RPMI7951 (cell line): ENCODE data around the gene SCAMP1. TPM values are rescaled to one million over a fixed set of nuclear protein-coding genes. Genes with fewer than 3 reads are reported as not detected.
"Not testable (repeated sequence)": the region's sequence is repeated elsewhere in the genome, so short reads cannot be mapped to it uniquely, and the experiment has no call there.

Source experiments
- DNase-seq: peaks from one replicate; pipeline ENCODE4 v3.0.0-alpha.2; 2012; ENCODE audit warnings: low read depth
- total RNA-seq: library from RNA; depleted of rRNA; stranded (reverse); fragments of >200 nt; shearing (Covaris generic); gene quantifications from 2 replicates; pipeline ENCODE4 v1.2.3, GENCODE V29; 2014; rRNA removed

The SCAMP1 gene, protein sequence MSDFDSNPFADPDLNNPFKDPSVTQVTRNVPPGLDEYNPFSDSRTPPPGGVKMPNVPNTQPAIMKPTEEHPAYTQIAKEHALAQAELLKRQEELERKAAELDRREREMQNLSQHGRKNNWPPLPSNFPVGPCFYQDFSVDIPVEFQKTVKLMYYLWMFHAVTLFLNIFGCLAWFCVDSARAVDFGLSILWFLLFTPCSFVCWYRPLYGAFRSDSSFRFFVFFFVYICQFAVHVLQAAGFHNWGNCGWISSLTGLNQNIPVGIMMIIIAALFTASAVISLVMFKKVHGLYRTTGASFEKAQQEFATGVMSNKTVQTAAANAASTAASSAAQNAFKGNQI
- 51.8 and 53.6 TPM in 2 replicates for total RNA-seq

GRCh38 chr5:78359831-78360673, at the start of gene SCAMP1:
SCAMP1 (plus strand) TSS chr5:78360617; CDS start chr5:78360672, 55 bp downstream.
- peak; percentile 87 for DNase-seq

GRCh38 chr5:78317515-78317914, 42.9 kb upstream of the SCAMP1 start:
- DNase-seq: no peak

DNA sequence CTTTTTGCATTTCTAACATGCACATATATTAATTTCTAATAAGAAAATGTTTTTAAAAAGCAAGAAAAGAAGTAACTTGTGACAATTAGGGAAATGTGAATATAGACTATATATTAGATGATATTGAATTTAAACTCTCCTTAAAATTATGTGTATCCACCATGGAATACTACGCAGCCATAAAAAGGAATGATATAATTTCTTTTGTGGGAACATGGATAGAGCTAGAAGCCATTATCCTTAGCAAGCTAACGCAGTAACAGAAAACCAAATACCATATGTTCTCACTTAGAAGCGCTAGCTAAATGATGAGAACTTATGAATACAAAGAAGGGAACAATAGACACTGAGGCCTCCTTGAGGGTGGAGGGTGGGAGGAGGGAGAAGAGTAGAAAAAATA, 42.1 kb upstream of the SCAMP1 start:
- DNase-seq: no peak

- DNase-seq: peak; percentile 25
Observed at GRCh38 chr5:78320401-78320800, 40.0 kb upstream of the SCAMP1 start.

DNA sequence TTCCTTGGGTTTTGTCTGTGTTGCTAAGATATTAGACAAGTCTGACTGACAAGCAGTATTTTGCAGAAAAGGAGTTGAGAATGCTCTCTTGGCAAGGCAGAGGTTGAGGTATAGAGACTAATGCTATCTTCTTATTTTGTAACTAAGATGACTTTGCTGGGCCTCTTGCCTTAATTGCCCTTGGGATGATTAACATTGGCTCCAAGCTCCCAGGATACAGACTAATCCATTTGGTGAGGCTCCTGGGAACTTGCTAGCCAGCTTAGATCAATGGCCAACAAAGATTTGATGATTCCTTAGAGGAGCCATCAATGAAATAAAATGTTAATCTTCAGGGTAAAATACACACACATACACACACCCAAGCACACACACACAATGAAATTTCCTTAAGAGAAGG, 37.2 kb upstream of the SCAMP1 start:
- no peak for DNase-seq

GRCh38 chr5:78326930-78327329, 33.5 kb upstream of the SCAMP1 start:
- no peak for DNase-seq

- DNase-seq: no peak
Observed at GRCh38 chr5:78327761-78328510, 32.5 kb upstream of the SCAMP1 start.

DNA sequence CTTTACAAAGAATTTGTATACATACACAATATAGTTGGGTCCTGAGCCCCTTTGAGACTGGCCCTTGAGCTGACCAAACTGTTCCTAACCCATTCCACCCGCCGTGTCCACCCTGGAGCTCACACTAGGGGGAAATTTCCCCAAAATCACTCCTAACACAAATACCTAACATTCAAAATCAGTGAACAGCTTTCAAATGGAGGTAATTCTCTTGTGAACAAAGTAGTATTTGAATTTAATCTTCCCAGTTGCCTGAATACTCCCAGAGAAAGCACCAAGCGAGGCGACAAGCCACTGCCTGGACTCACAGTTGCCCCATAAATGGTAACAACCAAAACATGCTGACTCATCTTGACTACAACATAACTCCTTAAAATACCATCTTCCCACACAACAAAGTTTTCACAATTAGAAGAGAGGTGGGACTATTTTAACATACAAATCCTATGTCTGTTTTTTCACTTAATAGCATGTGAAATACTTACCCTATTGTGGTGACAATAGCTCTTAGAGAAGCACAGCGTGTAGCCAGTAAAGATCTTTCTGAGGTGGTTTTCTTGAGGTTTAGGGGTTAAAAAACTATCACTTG, 31.7 kb upstream of the SCAMP1 start:
- DNase-seq: peak; percentile 25

GRCh38 chr5:78331523-78332080, 28.8 kb upstream of the SCAMP1 start:
- DNase-seq: no peak

DNA sequence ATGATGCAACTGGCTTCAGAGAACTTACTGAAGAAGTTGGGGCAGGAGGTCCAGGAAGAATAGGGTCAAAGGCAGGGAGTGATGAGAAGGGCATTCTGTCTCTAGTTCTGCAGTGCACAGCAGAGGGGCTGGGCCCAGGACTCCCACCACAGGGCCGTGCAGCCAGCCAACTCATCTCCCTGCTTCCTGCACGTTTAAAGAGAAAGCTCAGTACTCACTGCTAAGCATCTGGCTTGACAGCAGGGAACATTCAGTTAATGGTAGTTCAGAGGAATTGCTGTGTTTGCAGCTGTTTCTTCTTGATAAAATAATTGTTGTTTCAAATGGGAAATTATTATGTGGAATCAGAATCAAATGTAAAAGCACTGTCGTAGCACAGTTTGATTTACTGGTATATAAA, 25.6 kb upstream of the SCAMP1 start:
- no peak for DNase-seq

GRCh38 chr5:78335976-78336375, 24.4 kb upstream of the SCAMP1 start:
- no peak for DNase-seq

DNA sequence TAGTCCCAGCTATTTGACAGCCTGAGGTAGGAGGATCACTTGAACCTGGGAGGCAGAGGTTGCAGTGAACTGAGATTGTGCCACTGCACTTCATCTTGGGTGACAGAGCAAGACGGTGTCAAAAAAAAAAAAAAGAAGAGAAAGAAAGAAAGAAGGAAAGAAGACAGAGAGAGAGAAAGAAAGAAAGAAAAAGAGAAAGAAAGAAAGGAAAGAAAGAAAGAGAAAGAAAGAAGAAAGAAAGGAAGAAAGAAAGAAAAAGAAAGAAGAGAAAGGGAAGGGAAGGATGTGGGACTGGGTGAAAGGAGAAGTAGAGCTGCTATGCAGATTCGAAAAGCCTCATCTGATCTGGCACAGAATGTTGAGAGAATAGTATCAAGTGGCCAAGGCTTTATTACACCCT, 23.7 kb upstream of the SCAMP1 start:
- DNase-seq: no peak

GRCh38 chr5:78339617-78340436, 20.6 kb upstream of the SCAMP1 start:
- DNase-seq: no peak

GRCh38 chr5:78341440-78341839, 19.0 kb upstream of the SCAMP1 start:
- DNase-seq: no peak

DNA sequence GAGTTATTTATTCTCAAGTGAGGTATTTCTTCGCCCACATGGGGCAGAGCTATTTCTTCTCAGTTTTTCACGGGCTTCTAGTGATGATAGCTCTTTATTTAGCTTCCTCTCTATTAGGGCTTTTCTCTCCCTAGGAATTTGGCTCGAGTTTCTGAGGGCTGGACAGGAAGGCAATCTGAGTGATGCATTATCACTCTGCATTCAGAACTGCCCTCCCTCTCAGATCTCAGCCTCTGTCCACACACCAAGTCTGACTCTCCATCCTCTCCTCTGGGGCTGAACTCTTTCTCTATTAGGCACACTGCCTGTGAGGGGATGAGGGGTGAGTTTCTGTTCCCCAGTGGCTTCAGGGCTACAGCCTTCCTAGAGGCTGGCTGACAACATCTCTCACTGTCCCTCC, 14.9 kb upstream of the SCAMP1 start:
- no peak for DNase-seq

DNA sequence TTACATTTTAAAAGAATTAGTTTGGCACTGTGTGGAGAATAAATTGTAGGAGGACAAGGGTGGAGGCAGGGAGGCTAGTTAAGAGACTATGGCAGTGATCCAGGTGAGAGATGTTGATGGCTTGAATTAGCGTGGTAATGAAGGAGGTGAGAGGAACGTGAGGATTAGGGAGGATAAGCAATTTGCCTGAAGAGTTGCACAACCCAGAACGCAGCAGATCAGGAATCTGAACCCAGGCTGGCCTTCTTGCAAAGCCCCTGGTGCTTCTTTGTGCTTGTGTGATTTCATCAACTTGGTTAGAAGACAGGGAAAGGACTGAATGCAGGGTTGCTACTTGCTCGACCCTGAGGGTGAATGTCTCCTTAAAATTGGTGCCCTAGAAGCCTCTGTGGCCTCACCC, 6.9 kb upstream of the SCAMP1 start:
- DNase-seq: no peak

- DNase-seq: no peak
Observed at GRCh38 chr5:78354066-78354670, 6.2 kb upstream of the SCAMP1 start.

GRCh38 chr5:78355561-78355960, 4.9 kb upstream of the SCAMP1 start:
- DNase-seq: no peak

- not testable (repeated sequence) for DNase-seq
Observed at GRCh38 chr5:78359455-78359830, 974 bp upstream of the SCAMP1 start.

DNA sequence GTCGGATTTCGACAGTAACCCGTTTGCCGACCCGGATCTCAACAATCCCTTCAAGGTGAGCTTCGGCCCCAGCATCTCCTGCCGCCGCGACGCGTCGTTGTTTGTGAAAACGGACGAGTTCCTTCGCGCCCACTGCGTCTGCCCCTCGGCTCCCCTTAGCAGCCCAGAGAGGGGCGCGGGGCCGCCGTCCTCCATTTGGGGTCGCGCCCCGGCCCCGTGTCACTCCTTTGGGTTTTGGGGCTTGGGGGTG, 182 bp downstream of the SCAMP1 start:
- no peak for DNase-seq
